Measurements from ENCODE around the gene TNFRSF21. TPM values are rescaled to one million over a fixed set of nuclear protein-coding genes. Genes with fewer than 3 reads are reported as not detected.
"Not testable (repeated sequence)": the region's sequence is repeated elsewhere in the genome, so short reads cannot be mapped to it uniquely, and the experiment has no call there.

Gene TNFRSF21, protein sequence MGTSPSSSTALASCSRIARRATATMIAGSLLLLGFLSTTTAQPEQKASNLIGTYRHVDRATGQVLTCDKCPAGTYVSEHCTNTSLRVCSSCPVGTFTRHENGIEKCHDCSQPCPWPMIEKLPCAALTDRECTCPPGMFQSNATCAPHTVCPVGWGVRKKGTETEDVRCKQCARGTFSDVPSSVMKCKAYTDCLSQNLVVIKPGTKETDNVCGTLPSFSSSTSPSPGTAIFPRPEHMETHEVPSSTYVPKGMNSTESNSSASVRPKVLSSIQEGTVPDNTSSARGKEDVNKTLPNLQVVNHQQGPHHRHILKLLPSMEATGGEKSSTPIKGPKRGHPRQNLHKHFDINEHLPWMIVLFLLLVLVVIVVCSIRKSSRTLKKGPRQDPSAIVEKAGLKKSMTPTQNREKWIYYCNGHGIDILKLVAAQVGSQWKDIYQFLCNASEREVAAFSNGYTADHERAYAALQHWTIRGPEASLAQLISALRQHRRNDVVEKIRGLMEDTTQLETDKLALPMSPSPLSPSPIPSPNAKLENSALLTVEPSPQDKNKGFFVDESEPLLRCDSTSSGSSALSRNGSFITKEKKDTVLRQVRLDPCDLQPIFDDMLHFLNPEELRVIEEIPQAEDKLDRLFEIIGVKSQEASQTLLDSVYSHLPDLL
- 29.9 TPM for polyA plus RNA-seq (ENCODE audit: insufficient read length)
- long read RNA-seq, donor 1, transcript TNFRSF21-201 (6 exons, 3,595 nt), result major isoform, 8 of 48 reads
- long read RNA-seq, donor 1, partial matches to known transcripts, result 40 of 48 reads
- long read RNA-seq, donor 1, other reads (novel, unspliced or antisense), result 0 of 48 reads
- long read RNA-seq, donor 2, transcript TNFRSF21-201 (6 exons, 3,595 nt), result major isoform, 5 of 5 reads
- long read RNA-seq, donor 2, partial matches to known transcripts, result 0 of 5 reads
- long read RNA-seq, donor 2, other reads (novel, unspliced or antisense), result 0 of 5 reads
- long read RNA-seq, donor 3, transcript TNFRSF21-201 (6 exons, 3,595 nt), result major isoform, 5 of 5 reads
- long read RNA-seq, donor 3, partial matches to known transcripts, result 0 of 5 reads
- long read RNA-seq, donor 3, other reads (novel, unspliced or antisense), result 0 of 5 reads
- long read RNA-seq, donor 4, result 0 reads
- long read RNA-seq, donor 5, transcript TNFRSF21-201 (6 exons, 3,595 nt), result major isoform, 8 of 28 reads
- long read RNA-seq, donor 5, partial matches to known transcripts, result 20 of 28 reads
- long read RNA-seq, donor 5, other reads (novel, unspliced or antisense), result 0 of 28 reads
- long read RNA-seq, donor 6, transcript TNFRSF21-201 (6 exons, 3,595 nt), result major isoform, 6 of 12 reads
- long read RNA-seq, donor 6, partial matches to known transcripts, result 6 of 12 reads
- long read RNA-seq, donor 6, other reads (novel, unspliced or antisense), result 0 of 12 reads
- long read RNA-seq, donor 7, partial matches to known transcripts, result 0 of 3 reads
- long read RNA-seq, donor 7, other reads (novel, unspliced or antisense), result 0 of 3 reads
- long read RNA-seq, donor 8, transcript TNFRSF21-201 (6 exons, 3,595 nt), result major isoform, 5 of 5 reads
- long read RNA-seq, donor 8, partial matches to known transcripts, result 0 of 5 reads
- long read RNA-seq, donor 8, other reads (novel, unspliced or antisense), result 0 of 5 reads

DNA sequence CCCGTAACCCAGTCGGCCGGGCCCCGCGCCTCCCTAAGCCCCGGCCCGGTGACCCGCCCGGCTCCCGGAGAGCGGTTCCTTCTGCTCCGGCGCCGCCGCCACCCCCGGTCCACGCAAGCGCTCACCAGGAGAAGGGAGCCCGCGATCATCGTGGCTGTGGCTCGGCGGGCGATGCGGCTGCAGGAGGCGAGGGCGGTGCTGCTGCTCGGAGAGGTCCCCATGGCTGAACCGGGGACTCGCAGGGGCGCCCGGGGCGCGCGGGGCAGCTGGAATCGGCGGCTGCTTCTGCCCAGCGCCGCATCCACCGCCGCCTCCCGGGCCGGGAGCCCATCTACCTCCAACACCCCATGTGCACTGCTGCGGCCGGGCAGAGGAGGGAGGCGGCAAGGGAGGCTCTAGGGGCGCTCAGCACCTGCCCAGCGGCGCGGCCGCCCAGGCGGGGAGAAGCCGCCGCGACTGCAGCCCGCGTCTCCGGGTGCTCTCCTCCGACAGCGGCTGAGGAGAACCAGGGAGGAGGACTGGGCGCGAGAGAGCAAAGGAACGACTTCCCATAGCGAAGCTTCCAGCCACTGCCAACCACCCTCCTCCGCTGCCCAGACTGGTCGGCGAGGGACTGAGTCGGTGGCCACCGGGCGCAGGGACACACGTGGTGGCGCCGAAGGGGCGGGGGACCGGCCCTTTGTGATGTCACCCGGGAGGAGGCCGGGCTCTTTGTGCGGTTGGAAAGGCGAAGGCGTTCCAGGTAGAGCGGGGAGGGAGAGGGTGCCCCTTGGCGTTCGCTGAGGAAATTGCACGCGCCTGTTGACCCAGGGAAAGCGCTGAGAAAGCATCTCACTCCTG, at the start of gene TNFRSF21:
TNFRSF21 (minus strand) TSS at position 615 of the 840 bp plus-strand sequence; CDS start at position 221, 394 bp downstream.
- DNase-seq, result peak; percentile 93

DNA sequence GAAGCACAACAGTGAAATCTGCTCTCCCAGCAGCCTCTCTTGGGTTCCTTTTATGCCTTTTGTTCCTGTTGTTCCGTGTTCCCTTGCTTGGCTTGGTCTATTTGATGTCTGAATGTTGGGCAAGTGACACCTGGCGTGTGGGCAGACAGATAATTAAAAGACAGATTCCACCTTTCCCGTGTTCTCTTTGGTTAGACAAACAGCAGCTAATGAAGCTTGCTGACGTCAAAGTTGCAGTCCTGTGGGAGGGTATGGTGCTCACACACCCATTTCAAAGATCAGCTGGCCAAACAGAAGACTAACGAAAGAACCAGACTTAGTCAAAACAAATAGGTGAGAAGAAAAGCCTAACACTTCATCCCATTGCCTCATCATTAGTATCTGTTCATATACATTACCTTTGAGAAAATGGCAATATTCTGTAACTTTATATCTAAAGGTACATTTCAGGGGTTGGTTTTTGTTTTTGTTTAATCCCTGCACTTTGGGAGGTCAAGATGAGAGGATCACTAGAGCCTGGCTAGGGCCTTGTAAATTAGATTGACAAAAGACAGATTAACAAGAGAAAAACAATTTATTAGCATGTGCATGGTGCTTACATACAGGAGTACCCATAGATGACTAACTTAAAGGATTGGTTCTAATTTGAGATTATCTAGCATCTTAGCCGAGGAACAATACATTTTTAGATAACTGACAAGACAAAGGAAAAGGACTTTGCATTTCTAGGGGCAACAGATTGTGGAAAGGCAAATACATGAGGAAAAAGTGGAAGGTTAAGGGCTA, 48.9 kb upstream of the TNFRSF21 start:
- no peak for DNase-seq

DNA sequence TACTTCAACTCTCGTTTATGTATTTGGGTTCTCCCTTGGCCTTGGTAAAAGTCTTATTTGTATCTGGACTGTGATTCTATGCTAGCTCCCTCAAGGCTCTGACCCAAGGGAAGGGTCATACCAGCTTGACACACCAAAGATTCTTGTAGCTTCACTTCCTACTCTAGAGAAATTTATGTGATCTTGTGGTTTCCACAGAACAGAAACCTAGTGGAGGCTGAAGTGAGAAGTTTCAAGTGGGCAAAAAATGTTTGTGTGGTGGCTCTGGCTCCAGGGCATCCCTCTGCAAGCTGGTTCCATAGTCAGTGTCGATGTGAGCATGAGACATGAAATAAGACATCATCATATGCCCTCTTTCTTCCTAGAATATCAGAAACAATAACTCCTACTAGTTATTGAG, 48.1 kb upstream of the TNFRSF21 start:
- DNase-seq, result no peak

DNA sequence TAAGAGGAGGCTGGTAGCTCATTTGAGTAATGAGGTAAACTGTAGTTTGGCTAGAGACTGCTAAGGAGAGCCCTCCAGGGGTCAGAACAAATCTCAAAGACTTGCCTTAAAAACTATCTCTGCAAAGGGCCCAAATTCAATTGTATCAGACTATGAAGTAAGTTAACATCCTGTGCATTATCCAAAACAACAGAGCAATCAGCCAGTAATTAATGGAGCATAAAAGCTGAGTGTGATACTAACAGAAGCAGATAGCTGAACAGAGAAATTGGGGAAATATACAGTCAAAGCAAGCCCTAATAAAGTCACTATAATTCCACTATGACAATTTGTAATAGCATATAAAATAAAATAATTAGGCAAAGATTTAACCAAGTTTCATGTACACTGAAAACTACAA, 45.8 kb upstream of the TNFRSF21 start:
- no peak for DNase-seq

DNA sequence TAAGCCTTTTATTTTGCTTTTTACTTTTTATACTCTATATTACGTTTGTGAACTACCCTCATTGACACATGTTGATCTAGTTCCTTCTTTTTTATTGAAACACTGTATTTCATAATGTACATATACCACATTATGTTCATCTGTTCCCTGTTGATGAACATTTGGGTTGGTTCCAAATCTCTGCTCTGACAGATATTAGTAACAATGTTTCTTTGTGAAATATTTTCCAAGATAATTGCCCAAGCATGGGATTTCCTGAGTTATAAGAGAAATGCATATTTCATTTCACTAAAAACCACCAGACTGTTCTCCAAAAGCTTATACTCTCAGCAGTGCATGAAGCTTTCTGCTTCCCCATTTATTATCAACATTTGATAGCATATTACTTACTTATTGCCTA, 44.2 kb upstream of the TNFRSF21 start:
- no peak for DNase-seq

DNA sequence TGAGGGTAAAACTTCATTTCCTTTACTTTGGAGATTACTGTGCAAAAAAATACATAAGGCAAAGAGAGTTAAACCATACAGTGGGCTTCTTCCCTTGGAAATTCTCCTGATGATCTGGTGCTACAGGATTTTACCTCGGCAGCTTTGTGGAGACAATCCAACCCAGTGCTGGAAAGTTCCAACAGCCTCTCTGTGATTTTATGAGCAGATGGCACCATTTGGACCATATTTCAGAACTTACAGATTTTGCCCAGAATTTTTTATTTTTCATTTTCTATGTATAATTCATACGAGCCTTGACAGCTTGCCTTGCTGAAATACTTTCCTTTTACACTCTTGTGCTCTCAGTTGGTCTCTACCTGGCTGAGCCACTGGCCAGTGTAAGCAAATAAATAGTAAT, 43.3 kb upstream of the TNFRSF21 start:
- DNase-seq, result no peak

DNA sequence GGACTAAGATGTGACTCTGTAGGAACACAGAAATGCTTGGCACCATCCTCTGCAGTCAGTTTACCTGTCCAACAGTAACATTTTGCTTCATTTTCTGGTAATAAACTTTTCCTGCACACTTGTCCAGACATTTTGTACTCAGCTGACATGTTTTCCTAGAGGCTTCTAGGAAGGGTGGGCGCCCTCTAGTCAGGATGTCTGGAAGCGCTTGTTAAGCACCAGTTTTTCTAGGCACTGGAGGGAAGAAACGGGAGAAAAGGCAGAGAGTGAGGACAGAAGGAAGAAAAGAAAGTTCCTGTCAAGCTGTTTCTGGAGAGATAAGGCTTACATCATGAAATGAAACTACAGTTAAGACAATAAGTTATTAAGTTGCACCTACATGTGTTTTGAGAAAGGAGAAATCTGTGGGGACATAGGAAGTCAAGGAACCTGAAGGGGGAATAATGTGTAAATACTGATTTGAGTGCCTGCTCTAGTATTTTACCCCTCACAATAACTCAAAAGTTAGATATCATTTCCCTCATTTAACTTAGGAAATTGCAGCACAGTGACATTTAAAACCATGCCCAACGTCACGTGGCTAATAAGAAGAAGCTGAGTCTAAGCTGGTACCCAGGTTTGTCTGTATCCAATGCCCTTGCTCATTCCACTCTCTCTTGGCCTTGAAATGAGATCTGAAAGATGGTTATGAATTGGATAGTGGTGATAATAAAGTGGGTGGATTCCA, 42.7 kb upstream of the TNFRSF21 start:
- no peak for DNase-seq

DNA sequence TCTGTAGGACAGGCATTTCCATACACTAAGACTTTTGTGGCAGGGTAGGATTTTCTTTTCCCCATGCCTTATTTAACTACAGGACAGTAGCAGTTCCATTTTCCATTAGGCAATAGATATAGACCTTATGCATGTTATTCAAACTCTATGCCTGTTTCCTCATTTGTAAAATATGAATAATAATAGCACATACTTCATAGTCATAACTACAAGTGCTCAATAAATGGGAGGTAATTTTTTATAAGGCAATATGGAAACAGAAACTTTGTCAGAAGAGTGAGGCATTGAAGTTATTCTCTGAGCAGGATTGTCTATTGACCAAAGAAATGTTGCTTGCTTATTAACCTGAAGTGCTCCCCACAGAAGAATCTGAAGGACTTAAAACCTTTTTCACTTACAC, 41.9 kb upstream of the TNFRSF21 start:
- DNase-seq, result no peak

DNA sequence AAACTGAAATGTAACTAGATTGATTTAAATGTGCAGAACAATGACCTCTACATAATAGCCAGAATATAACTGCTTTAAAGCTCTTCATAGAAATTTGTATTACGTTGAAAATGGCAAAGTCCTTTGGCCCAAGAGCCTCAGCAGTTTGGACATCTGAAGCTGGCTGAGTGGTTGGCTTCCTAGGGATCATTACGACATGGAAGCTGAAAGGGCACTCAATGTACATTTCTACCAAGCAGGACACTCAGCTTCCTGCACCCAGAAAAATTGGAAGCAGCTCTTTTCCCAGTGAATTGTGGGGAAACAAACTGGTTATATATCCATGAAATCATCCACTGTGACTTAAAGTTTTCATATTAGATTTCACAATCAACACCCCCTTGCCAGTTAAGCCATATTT, 40.2 kb upstream of the TNFRSF21 start:
- DNase-seq, result no peak

DNA sequence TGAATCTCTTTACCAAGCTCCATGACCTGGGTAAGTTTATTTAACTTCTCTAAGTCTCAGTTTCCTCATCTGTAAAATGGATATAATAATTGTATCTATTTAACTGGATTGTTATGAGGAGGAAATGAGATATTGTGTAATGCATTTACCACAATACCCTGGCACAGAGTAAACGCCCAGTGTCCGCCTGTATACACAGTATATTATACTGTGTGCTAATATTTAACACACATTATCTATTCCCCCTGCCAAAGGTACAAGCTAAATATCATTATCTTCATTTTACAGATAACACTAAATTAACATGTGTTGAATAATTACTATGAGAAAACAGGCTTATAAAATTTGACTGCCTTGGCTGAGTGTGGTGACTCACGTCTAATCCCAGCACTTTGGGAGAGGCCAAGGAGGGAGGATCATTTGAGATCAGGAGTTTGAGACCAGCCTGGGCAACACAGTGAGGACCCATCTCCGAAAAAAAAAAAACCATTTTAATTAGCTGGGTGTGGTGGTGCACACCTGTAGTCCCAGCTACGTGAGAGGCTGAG, 38.7 kb upstream of the TNFRSF21 start:
- DNase-seq, result no peak

DNA sequence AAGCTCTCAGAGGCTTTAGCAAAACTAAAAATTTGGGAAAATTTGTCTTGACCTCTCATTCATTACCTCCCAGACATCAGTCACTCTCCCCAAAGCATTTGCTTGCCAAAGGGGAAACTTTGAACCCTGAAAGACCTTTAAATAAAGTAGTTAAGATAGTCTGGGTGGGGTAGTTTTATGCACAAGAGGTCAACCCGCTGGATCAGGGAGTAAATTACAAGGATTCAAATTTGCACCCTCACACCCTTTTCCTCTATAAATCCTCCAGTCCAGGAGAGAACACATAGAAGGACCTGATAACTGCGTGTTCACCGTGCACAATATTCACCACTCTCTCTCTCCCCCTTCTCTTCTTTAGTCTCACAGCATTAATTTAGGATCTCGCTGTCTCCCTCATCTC, 36.1 kb upstream of the TNFRSF21 start:
- no peak for DNase-seq

DNA sequence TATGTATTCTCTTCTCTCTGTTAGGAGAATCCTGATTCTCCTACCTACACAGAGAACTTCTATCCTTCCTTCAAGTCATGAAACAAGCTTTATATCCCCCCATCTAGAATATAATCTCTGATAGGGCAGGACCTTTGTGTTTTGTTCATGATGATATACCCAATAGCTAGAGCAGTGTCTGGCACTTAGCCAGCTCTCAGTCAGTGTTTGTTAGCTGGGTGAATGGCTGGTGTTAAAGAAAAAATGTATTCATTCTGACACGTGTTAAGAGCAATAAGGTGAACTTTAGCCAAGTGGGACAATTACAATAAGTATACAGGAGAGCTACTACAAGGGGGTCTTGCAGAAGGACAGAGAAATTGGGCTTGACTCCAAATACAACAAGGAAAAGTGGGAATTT, 34.3 kb upstream of the TNFRSF21 start:
- DNase-seq, result no peak

DNA sequence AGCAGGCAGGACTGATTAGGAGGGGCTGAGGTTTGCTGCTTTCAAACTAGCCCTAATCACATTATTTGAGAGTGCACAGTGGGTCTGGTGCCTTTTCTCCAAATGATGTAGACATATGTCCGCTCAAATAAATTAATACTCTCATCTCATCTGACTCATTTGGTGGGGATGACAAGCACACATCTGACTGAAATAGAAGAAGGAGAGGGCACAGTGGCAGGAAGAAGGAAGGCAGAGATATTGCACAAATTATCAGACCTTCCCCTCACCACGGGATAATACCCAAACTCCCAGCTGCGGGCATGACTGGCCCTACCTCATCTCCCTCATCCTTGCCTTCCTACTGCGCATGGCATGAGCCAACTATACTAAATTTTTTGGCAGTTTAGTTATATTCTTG, 33.9 kb upstream of the TNFRSF21 start:
- no peak for DNase-seq

DNA sequence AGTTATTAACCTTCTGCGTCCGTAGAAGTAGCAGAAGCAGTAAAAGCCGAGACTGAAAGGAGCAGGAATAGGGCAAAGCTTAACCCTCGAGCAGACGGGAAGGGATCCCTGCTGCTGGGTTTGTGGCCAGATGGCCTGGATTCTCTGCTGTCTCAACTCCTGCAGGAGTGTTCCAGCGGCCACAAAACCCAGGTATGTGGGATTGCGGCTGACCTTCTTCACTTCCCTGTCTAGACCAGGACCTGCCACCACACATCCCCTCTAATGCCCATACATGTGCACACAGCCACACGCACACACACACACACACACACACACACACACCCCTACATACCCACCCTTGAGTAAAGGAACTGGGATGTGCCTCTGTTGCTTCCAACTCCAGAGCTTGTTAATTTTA, 33.1 kb upstream of the TNFRSF21 start:
- DNase-seq, result no peak

DNA sequence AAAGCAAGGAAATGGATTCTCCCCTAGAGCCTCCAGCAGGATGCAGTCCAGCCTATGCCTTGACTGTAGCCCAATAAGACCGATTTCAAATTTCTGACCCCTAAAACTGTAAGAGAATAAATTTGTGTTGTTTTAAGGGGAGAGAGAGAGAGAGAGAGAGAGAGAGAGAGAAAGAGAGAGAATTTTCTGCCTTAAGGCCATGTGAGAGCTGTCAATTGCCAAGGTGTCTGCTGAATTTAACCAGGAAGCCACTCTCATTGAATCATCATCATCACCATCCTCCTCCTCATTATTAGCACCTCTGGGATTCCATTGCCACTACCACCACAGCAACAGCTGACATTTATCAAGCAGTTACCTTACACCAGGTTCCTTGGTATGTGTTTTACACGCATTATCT, 27.8 kb upstream of the TNFRSF21 start:
- DNase-seq, result no peak

DNA sequence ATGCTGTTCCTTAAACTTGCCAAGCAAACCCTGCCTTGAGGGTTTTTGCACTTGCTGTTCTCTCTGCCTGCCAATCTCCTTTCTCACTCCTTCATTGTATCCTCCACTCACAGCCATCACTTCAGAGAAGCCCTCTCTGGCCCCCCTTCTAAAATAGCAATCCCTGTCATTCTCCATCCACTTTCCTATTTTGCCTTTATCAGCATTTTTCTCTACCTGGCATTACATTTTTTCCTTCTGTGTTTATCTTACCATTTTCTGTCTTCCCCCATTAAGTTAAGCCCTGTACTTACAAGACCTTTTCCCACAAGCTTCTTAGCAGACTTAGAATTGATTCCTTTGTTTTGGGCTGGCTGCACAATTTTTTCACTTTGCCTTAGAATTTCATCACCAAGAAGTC, 26.6 kb upstream of the TNFRSF21 start:
- no peak for DNase-seq

DNA sequence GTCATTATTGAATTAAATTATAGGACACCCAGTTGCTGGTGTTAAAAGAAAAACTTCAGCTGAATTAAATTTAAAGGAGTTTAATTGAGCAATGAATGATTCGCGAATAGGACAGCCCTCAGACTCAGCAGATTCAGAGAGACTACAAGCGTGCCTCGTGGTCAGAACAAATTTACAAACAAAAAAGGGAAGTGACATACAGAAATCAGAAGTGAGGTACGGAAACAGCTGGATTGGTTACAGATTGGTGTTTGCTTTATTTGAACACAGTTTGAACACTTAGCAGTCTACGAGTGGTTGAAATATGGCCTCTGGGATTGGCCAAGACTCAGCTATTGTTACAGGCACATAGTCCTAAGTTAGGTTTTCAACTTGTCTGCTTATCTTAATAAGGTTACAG, 25.8 kb upstream of the TNFRSF21 start:
- DNase-seq, result no peak

DNA sequence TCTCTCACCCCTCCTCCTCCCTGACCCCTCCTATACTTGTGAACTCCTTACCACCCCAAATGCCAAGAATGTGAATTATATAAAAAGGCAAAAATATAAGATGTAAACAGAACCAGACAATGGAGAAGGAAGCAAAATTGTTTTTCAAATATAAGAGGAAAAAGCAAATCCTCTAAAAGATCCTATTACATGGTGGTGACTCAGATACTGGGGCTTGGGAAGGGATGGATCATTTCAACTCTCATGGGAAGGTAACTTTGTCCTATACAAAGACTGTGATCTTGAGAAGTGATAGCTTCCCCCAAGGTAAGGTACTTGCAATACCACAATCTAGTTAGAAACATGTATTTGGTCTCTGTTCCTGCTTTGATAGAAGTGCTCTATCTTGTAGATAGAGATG, 24.6 kb upstream of the TNFRSF21 start:
- DNase-seq, result no peak

DNA sequence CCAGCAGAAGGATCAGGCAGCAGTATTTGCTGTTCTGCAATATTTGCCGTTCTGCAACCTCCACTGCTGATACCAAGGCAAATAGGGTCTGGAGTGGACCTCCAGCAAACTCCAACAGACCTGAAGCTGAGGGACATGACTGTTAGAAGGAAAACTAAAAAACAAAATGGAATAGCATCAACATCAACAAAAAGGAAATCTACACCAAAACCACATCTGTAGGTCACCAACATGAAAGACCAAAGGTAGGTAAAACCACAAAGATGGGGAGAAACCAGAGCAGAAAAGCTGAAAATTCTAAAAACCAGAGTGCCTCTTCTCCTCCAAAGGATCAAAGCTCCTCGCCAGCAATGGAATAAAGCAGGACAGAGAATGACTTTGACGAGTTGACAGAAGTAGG, 18.9 kb upstream of the TNFRSF21 start:
- not testable (repeated sequence) for DNase-seq

All from left kidney (tissue), 8 donors.